ENCODE data around the gene INSC. TPM values are rescaled to one million over a fixed set of nuclear protein-coding genes. Genes with fewer than 3 reads are reported as not detected.

INSC gene
- total RNA-seq, 1 donor from 2014 or later = 0.23 TPM

DNA sequence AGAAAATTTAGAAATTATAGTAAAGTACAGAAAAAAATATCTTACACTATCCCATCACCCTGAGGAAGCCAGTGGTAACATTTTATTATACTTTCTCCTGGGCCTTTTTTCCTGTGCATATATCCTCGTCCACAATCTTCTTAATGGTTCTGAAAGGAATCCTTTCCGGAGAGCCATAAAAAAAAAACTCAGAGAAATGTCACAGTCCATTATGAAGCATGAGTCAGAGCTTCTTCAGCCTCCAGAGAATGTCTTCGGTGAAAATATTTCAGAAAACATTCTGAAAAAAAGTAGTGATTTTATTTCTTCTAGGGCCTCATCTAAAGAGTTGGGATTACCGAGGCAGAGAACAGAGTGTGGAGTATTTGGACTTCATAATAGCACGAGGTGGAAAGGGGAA, 163.4 kb downstream of the INSC start:
- TF ChIP-seq, protein P1, sequence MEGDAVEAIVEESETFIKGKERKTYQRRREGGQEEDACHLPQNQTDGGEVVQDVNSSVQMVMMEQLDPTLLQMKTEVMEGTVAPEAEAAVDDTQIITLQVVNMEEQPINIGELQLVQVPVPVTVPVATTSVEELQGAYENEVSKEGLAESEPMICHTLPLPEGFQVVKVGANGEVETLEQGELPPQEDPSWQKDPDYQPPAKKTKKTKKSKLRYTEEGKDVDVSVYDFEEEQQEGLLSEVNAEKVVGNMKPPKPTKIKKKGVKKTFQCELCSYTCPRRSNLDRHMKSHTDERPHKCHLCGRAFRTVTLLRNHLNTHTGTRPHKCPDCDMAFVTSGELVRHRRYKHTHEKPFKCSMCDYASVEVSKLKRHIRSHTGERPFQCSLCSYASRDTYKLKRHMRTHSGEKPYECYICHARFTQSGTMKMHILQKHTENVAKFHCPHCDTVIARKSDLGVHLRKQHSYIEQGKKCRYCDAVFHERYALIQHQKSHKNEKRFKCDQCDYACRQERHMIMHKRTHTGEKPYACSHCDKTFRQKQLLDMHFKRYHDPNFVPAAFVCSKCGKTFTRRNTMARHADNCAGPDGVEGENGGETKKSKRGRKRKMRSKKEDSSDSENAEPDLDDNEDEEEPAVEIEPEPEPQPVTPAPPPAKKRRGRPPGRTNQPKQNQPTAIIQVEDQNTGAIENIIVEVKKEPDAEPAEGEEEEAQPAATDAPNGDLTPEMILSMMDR (IDR thresholded peaks at IDR 0.05; ENCODE audit: unreplicated experiment) = no peak
- Mint-ChIP-seq H3K27ac (ENCODE audit: unreplicated experiment) (no peak overlapping the region), H3K4me1 (ENCODE audit: unreplicated experiment) (no peaks in the 10 kb centered on the region), H3K9me3 (ENCODE audit: unreplicated experiment) (no peaks in the 10 kb centered on the region), H3K4me3 (ENCODE audit: unreplicated experiment) (no peak overlapping the region), H3K27me3 (ENCODE audit: unreplicated experiment) (peaks cover 2% of the 10 kb centered on the region), H3K36me3 (ENCODE audit: low read depth, unreplicated experiment) (no peaks in the 10 kb centered on the region)
- no peak for DNase-seq (ENCODE audit: low spot score)

- Mint-ChIP-seq H3K4me3 (ENCODE audit: unreplicated experiment) (no peak overlapping the region), H3K36me3 (ENCODE audit: low read depth, unreplicated experiment) (no peaks in the 10 kb centered on the region), H3K27ac (ENCODE audit: unreplicated experiment) (no peak overlapping the region), H3K27me3 (ENCODE audit: unreplicated experiment) (no peaks in the 10 kb centered on the region), H3K4me1 (ENCODE audit: unreplicated experiment) (no peaks in the 10 kb centered on the region), H3K9me3 (ENCODE audit: unreplicated experiment) (no peaks in the 10 kb centered on the region)
- TF ChIP-seq, protein P1 (IDR thresholded peaks at IDR 0.05; ENCODE audit: unreplicated experiment) = no peak
- DNase-seq (ENCODE audit: low spot score) = no peak
Observed at GRCh38 chr11:15280393-15280792, 165.7 kb downstream of the INSC start.

GRCh38 chr11:15282754-15283153, 168.0 kb downstream of the INSC start:
- H3K36me3 Mint-ChIP-seq (ENCODE audit: low read depth, unreplicated experiment) = no peaks in the 10 kb centered on the region

GRCh38 chr11:15286465-15286864, 171.7 kb downstream of the INSC start:
- H3K36me3 Mint-ChIP-seq (ENCODE audit: low read depth, unreplicated experiment) = no peaks in the 10 kb centered on the region
- H3K9me3 Mint-ChIP-seq (ENCODE audit: unreplicated experiment) = no peaks in the 10 kb centered on the region

More at GRCh38 chr11:15282754-15283153, 168.0 kb downstream of the INSC start:
- no peak for DNase-seq (ENCODE audit: low spot score)
- no peaks in the 10 kb centered on the region for H3K4me1 Mint-ChIP-seq (ENCODE audit: unreplicated experiment)
- H3K4me3 Mint-ChIP-seq (ENCODE audit: unreplicated experiment) = no peak overlapping the region
- no peaks in the 10 kb centered on the region for H3K9me3 Mint-ChIP-seq (ENCODE audit: unreplicated experiment)
- H3K27me3 Mint-ChIP-seq (ENCODE audit: unreplicated experiment) = no peaks in the 10 kb centered on the region
- H3K27ac Mint-ChIP-seq (ENCODE audit: unreplicated experiment) = no peak overlapping the region
- TF ChIP-seq, protein P1 (IDR thresholded peaks at IDR 0.05; ENCODE audit: unreplicated experiment) = no peak

DNA sequence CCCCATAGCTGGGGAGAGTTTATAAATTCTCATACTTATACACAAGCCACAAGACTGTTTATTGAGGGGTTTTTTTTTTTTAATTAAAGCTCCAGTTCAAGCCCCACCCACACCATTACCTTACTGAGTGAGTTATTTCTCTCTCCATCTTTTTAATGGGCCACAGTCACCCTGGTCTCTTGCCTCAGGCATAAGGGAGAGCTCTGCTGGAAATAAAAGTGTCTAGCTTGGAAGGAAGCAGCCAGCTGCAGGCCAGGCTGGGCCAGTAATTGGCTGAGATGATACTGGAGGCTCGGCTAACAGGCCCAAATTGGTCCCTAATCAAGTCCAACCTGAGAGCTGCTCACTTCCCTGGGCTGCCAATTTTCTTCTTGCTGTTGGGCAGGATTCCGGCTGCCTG, 174.1 kb downstream of the INSC start:
- no peaks in the 10 kb centered on the region for H3K4me1 Mint-ChIP-seq (ENCODE audit: unreplicated experiment)
- H3K9me3 Mint-ChIP-seq (ENCODE audit: unreplicated experiment) = no peaks in the 10 kb centered on the region
- no peaks in the 10 kb centered on the region for H3K27me3 Mint-ChIP-seq (ENCODE audit: unreplicated experiment)
- no peaks in the 10 kb centered on the region for H3K36me3 Mint-ChIP-seq (ENCODE audit: low read depth, unreplicated experiment)
- H3K27ac Mint-ChIP-seq (ENCODE audit: unreplicated experiment) = no peak overlapping the region
- H3K4me3 Mint-ChIP-seq (ENCODE audit: unreplicated experiment) = no peak overlapping the region
- TF ChIP-seq, protein P1 (IDR thresholded peaks at IDR 0.05; ENCODE audit: unreplicated experiment) = no peak
- no peak for DNase-seq (ENCODE audit: low spot score)

More at GRCh38 chr11:15286465-15286864, 171.7 kb downstream of the INSC start:
- TF ChIP-seq, protein P1 (IDR thresholded peaks at IDR 0.05; ENCODE audit: unreplicated experiment) = no peak
- no peaks in the 10 kb centered on the region for H3K27me3 Mint-ChIP-seq (ENCODE audit: unreplicated experiment)
- no peak overlapping the region for H3K27ac Mint-ChIP-seq (ENCODE audit: unreplicated experiment)
- H3K4me3 Mint-ChIP-seq (ENCODE audit: unreplicated experiment) = no peak overlapping the region
- H3K4me1 Mint-ChIP-seq (ENCODE audit: unreplicated experiment) = no peaks in the 10 kb centered on the region
- no peak for DNase-seq (ENCODE audit: low spot score)
